ENCODE measurements around the gene COL4A4.
A peak's percentile ranks its signal among the peaks of the same experiment; 100 is the strongest.

COL4A4 gene

DNA sequence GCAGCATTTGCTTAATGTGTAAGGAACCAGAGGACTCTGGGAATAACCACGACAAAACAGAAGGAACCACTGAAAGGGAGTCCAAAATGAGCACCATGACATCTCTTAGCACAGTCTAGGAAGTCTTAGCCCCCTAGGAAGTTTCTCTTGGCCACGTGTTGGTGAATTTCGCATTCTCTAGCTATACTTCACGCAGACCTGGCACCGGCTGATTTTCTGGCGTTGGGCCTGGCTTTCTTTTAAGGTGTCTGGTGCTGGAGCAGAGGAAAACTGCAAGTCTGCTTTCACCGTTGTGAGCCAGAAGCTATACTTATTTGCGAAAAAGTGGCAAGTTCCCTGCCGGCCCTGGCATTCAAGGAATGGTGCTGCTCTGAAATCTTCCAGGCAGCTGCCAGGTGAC, 156.9 kb downstream of the COL4A4 start:
- no peaks in the 10 kb centered on the region for H3K27me3 Mint-ChIP-seq
- no peak for DNase-seq
- no peaks in the 10 kb centered on the region for H3K9me3 Mint-ChIP-seq
- H3K4me1 Mint-ChIP-seq (ENCODE audit: low read depth), result no peaks in the 10 kb centered on the region
- H3K4me3 Mint-ChIP-seq, result no peak overlapping the region
- no peaks in the 10 kb centered on the region for H3K36me3 Mint-ChIP-seq (ENCODE audit: low read depth)
- H3K27ac Mint-ChIP-seq, result no peak overlapping the region

DNA sequence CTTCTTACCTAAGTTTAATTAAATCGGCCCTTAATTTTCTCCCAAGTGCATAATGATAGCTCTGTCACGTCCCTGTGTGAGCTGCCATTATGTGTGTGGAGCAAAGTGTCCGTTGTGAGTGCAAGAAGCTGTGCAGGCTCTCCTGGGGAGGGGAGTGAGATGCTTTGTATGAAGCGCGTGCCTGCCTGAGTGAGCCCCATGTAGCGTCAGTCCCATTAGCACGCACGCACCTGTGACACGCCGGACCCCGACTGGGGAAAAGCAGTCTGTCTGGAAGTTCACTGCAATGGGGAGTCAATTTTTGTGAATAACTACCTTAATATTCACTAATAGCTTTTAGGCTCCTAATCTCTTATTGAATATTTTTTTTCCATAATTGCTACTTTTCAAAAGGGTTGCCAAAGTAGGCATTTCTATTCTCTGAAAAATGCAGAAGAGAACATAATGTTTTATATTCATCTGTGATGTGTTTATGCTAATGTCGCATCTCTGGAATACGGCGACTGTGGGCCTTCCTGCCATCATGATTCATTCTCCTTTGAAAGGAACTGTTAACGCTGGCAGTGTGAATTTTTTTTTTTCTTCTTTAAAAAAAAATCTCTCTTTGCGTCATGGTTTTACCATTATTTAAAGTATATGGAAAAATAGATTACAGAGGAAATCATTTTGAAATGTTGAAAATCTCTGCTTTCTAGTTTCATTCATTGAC, 157.7 kb downstream of the COL4A4 start:
- Mint-ChIP-seq H3K4me3 (no peak overlapping the region), H3K36me3 (ENCODE audit: low read depth) (peaks cover 3% of the 10 kb centered on the region), H3K27ac (no peak overlapping the region), H3K27me3 (no peaks in the 10 kb centered on the region), H3K9me3 (no peaks in the 10 kb centered on the region), H3K4me1 (ENCODE audit: low read depth) (no peaks in the 10 kb centered on the region)
- no peak for DNase-seq

DNA sequence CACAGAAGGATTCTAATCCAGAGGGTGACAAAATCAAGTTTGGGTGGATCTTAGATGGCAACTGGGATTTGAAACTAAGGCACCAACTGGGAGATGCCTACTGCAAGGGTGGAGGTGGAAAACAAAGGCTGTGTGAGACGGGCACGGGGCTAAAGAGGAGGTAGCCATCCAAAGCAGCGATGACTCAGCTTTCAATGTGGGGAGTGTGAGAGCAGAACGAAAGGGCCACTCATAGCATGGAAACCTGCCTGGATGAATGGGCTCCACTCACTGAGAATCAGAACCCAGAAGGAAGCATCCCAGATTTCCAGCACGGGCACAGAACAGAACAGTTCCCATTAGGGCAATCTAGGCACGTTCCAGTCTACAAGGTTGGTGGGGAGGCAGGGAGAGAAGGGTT, 159.5 kb downstream of the COL4A4 start:
- Mint-ChIP-seq H3K4me3 (no peak overlapping the region), H3K9me3 (no peaks in the 10 kb centered on the region), H3K4me1 (ENCODE audit: low read depth) (no peaks in the 10 kb centered on the region), H3K36me3 (ENCODE audit: low read depth) (peaks cover 19% of the 10 kb centered on the region), H3K27me3 (no peaks in the 10 kb centered on the region), H3K27ac (no peak overlapping the region)
- no peak for DNase-seq

DNA sequence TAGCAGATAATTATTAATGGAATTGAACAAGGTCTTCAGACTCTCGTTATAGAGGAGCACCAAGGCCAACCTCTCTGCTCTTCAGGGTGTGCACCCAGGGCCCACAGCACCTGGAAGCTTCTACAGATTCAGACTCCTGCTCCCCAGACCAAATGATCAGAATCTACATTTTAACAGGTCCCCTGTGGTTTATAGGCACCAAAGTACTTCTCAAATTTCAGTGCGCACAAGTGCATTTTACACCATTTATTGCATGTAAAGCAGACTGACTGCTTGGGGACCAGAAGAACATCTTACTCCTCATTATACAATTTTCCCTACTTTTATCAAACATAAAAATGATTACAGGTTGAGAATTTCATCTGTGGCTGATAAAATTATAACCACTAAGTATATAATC, 163.9 kb downstream of the COL4A4 start:
- H3K4me1 Mint-ChIP-seq (ENCODE audit: low read depth), result peaks cover 12% of the 10 kb centered on the region
- H3K9me3 Mint-ChIP-seq, result peaks cover 7% of the 10 kb centered on the region
- H3K27ac Mint-ChIP-seq, result no peak overlapping the region
- no peak overlapping the region for H3K4me3 Mint-ChIP-seq
- peaks cover 56% of the 10 kb centered on the region for H3K36me3 Mint-ChIP-seq (ENCODE audit: low read depth)
- no peaks in the 10 kb centered on the region for H3K27me3 Mint-ChIP-seq
- no peak for DNase-seq

DNA sequence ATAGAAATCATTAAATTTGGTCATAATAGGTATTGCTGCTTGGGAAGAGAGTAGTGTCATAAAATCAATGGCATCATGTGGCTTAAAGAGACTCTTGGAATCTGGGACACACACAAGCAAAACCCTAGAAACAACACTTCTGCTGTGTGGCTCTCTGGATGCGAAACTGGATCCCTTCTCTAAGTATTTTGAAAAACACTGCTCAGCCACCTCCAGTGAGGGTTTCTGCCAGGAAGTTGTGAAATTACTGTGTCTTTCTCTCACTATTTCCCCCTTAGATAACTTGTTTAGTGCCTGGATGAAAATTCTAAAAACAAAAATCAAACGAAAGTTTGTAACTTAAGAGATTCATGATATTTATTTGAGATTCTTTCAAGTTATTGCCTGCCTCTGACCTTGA, 164.3 kb downstream of the COL4A4 start:
- peaks cover 7% of the 10 kb centered on the region for H3K9me3 Mint-ChIP-seq
- no peak for DNase-seq
- H3K27ac Mint-ChIP-seq, result no peak overlapping the region
- H3K4me3 Mint-ChIP-seq, result no peak overlapping the region
- H3K4me1 Mint-ChIP-seq (ENCODE audit: low read depth), result peaks cover 17% of the 10 kb centered on the region
- H3K36me3 Mint-ChIP-seq (ENCODE audit: low read depth), result peaks cover 60% of the 10 kb centered on the region
- H3K27me3 Mint-ChIP-seq, result no peaks in the 10 kb centered on the region

DNA sequence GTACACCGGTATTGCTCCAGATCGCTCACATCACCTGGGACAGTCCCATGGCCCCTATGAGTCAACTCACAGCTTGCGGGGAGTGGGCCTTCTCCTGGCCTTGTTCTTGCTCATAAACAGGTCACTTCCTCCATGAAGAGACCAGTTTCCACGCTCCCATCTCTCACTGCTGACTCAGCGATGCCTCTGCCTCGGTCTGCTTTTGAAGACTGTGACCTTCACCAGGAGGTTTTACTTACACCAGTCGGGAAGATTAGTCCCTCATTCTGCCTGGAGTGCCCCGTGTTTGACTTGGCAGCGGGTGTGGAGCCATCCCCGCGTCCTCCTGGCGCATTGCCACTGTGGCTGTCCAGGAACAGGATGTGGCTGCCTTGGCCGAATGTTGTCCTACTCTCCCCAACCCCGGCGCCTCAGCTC, 168.4 kb downstream of the COL4A4 start:
- Mint-ChIP-seq H3K27me3 (no peaks in the 10 kb centered on the region), H3K36me3 (ENCODE audit: low read depth) (peaks cover 80% of the 10 kb centered on the region), H3K27ac (peak overlapping the region; percentile 78), H3K9me3 (peaks cover 7% of the 10 kb centered on the region), H3K4me3 (no peak overlapping the region), H3K4me1 (ENCODE audit: low read depth) (peaks cover 22% of the 10 kb centered on the region)
- peak; percentile 38 for DNase-seq

DNA sequence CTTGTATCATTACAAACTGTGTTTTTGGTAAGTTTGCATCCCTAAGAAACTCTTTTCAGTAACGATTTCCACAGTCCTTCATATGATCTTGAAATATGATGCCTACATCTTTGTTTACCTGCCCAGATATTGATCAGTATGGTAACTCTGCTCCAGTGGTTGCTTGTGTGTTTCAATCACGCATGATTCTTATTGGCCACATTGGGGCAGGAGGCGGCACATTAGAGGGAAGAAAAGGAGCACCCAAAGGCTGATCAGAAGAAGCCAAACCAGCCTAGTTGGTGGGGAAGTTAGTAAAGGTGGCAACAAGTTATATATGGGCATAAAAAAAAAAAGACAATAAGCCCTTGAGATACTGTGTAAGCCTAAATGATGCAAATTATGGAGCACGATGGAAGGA, 169.2 kb downstream of the COL4A4 start:
- DNase-seq, result no peak
- Mint-ChIP-seq H3K4me1 (ENCODE audit: low read depth) (peaks cover 22% of the 10 kb centered on the region), H3K27me3 (no peaks in the 10 kb centered on the region), H3K36me3 (ENCODE audit: low read depth) (peaks cover 76% of the 10 kb centered on the region), H3K27ac (peak overlapping the region; percentile 78), H3K4me3 (no peak overlapping the region), H3K9me3 (peaks cover 7% of the 10 kb centered on the region)

DNA sequence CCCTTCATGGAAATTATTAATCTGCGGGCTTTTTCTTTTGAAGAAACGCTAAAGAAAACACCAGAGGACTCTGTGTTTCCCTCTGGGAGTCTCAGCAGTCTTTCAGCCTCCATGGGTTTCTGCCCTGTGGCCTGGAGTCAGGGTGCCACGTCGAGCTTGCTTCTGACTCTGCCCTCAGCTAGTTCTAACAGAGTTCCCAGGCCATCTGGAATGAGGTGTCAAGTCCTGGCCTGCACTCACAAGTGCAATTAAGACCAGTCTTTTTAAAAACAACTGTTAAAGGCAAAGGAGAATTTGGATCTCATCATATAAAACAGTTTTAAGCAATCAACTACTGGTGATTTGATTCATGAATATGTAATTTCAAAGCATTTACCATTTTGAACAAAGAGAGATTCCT, 170.8 kb downstream of the COL4A4 start:
- peaks cover 68% of the 10 kb centered on the region for H3K36me3 Mint-ChIP-seq (ENCODE audit: low read depth)
- H3K27me3 Mint-ChIP-seq, result no peaks in the 10 kb centered on the region
- H3K4me1 Mint-ChIP-seq (ENCODE audit: low read depth), result peaks cover 22% of the 10 kb centered on the region
- no peaks in the 10 kb centered on the region for H3K9me3 Mint-ChIP-seq
- no peak overlapping the region for H3K4me3 Mint-ChIP-seq
- DNase-seq, result no peak
- no peak overlapping the region for H3K27ac Mint-ChIP-seq

DNA sequence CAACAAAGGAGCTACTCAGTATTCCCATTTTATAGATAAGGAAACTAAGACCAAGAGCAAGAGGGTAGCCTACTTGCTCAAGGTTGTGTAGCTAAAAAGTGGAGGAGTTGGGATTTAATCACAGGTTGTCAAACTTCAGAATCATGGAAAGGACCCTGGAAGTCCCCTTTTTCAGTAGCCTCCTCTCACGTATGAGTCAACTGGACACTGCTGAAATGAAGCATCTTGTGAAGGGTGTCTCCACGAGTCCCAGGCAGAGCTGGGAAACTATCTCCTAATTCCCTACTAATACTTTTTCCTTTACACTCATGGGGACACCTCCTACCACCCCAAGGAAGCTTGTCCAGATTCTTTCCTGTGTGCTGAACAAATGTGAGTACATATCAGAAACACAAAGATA, 172.3 kb downstream of the COL4A4 start:
- H3K27me3 Mint-ChIP-seq, result no peaks in the 10 kb centered on the region
- H3K4me3 Mint-ChIP-seq, result no peak overlapping the region
- peaks cover 62% of the 10 kb centered on the region for H3K36me3 Mint-ChIP-seq (ENCODE audit: low read depth)
- no peak overlapping the region for H3K27ac Mint-ChIP-seq
- peaks cover 22% of the 10 kb centered on the region for H3K4me1 Mint-ChIP-seq (ENCODE audit: low read depth)
- no peaks in the 10 kb centered on the region for H3K9me3 Mint-ChIP-seq
- DNase-seq, result no peak

DNA sequence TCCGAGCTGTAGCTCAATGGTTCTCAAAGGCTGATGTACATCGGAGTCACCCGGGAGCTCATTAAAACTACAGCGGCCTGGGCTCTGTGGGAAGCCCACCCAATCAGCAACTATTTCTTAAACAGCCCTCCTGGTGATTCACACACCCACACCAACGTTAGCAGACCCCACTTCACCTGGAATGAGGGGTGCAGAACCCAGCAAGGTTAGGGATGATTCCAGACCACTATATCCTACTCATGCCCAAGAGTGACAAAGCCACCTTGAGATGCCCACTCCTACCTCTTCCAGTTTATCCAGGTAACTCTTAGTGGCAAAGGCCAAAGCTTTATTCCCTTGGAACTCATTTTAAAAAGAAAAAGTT, 178.4 kb downstream of the COL4A4 start:
- Mint-ChIP-seq H3K4me3 (no peak overlapping the region), H3K36me3 (ENCODE audit: low read depth) (peaks cover 20% of the 10 kb centered on the region), H3K27ac (no peak overlapping the region), H3K4me1 (ENCODE audit: low read depth) (peaks cover 19% of the 10 kb centered on the region), H3K9me3 (no peaks in the 10 kb centered on the region), H3K27me3 (no peaks in the 10 kb centered on the region)
- no peak for DNase-seq

DNA sequence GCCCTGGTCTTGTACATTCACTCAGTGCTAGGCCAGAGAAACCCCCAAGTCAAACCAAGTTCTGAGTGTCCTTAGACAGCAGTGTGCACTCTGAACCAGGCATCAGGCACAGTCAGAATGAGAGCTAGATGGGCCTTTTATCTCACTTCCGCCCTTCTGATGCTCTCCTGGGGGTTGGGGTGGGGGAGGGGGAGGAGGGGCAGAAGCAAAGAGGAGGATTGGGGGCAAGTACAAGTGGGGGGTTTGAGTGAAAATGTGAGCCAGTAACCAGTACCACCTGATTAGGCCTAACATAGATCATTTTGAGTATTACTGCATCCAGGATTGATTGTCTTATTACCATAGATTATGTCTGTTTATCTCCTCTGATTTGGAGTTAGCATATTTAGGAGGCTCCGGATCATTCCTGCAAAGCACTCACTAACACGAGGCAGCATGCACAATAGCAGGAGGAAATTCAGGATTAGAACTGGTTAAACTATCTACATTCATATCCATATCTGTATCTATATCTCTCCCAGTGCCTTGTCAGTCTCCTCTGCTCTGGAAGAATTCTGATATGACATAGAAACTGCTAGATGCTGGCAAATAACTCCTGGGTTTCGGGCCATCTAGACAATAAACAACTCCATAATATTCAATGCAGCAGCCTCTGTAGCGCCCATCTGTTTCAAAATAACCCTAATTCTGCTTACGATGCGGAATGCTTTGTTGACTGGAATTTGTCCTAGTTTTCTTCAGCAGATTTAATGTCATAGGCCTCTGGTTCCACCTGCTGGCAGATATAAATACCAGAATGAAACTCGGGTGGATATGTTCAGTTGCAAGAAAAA, 179.0 kb downstream of the COL4A4 start:
- H3K27me3 Mint-ChIP-seq, result no peaks in the 10 kb centered on the region
- peak overlapping the region; percentile 72 for H3K27ac Mint-ChIP-seq
- H3K36me3 Mint-ChIP-seq (ENCODE audit: low read depth), result peaks cover 16% of the 10 kb centered on the region
- no peak for DNase-seq
- no peak overlapping the region for H3K4me3 Mint-ChIP-seq
- H3K4me1 Mint-ChIP-seq (ENCODE audit: low read depth), result peaks cover 19% of the 10 kb centered on the region
- H3K9me3 Mint-ChIP-seq, result no peaks in the 10 kb centered on the region

DNA sequence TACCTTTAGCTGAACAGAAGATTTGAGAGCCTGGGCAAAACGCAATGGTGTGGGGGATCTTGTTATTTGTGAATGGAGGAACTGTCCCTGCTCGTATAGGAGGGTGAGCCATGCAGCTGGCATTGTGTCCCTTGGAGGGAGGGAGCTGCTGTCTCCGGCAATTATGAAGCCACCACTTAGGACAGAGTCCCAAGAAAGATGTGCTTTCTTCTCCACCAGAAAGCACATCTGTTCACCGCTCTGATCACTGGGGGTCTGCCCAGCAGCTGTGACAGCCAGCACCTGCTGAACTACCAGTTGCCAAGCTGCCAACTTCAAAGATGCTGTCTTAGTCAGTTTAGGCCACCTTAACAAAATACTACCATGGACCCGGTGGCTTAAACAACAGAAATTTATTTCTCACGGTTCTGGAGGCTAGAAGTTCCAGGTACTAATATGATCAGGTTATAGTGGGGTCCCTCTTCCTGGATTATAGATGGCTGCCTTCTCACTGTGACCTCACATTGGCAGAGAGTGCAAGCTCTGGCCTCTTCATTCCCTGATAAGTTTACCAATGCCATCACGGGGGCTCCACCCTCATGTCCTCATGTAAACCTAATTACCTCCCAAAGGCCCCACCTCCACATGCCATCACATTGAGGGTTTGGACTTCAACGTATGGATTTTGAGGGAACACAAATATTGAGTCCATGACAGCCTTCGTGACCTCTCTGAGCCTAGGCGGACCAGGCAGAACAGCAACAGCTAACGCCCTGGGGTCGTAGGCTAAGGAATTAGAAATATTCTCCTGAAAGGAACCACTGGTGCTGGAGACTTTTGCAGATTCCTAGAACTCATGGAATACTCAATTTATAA, 179.9 kb downstream of the COL4A4 start:
- DNase-seq, result no peak
- H3K27ac Mint-ChIP-seq, result peak overlapping the region; percentile 72
- peaks cover 12% of the 10 kb centered on the region for H3K36me3 Mint-ChIP-seq (ENCODE audit: low read depth)
- no peaks in the 10 kb centered on the region for H3K27me3 Mint-ChIP-seq
- no peaks in the 10 kb centered on the region for H3K9me3 Mint-ChIP-seq
- no peak overlapping the region for H3K4me3 Mint-ChIP-seq
- peaks cover 19% of the 10 kb centered on the region for H3K4me1 Mint-ChIP-seq (ENCODE audit: low read depth)

DNA sequence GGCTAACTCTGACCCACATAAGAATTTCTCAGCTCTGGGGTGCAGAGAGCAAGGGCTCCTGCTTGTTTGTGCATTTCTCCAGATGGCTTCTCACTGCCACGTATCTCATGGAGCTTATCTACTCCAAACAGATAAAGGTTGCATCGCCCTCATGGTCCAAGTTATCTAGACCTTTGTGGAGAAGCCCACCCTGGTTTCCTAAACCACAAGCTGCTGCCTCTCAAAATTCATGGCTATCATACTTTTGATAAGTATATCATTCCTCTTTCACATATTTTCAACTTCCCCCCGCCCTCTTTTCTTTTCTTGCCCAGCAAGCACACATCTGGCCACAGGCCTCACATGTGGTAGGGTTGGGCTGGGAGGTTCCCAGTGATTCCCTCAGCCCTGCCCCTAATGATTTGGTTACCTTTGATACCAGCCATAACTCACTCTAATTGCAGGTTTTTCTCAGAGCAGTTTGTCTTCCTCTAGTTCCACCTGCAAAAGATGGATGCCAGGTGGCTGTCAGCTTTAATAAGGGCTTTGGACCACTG, 182.1 kb downstream of the COL4A4 start:
- Mint-ChIP-seq H3K4me3 (no peak overlapping the region), H3K9me3 (no peaks in the 10 kb centered on the region), H3K27me3 (no peaks in the 10 kb centered on the region), H3K27ac (no peak overlapping the region), H3K4me1 (ENCODE audit: low read depth) (peaks cover 29% of the 10 kb centered on the region), H3K36me3 (ENCODE audit: low read depth) (peaks cover 17% of the 10 kb centered on the region)
- no peak for DNase-seq

DNA sequence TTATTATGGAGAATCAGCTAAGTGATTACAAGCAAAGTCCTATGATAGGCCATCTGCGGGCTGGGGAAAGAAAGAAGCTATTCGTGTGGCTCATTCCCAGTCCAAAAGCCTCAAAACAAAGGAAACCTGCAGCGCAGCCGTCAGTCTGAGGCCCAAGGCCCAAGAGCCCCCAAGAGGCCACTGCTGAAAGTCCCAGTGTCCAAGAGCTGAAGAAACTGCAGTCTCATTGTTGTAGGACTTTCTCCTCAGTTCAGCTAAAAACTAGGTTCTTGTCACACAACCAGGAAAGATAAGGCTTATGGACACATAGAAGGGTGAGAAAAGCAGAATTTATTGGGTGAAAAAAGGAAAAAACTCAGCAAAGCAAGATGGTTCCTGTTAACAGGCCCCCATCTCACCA, 185.0 kb downstream of the COL4A4 start:
- Mint-ChIP-seq H3K27ac (no peak overlapping the region), H3K36me3 (ENCODE audit: low read depth) (peaks cover 20% of the 10 kb centered on the region), H3K27me3 (no peaks in the 10 kb centered on the region), H3K4me3 (no peak overlapping the region), H3K4me1 (ENCODE audit: low read depth) (peaks cover 16% of the 10 kb centered on the region), H3K9me3 (no peaks in the 10 kb centered on the region)
- no peak for DNase-seq

Measured in activated T-cell treated with anti-CD3 and anti-CD28 coated beads, Interleukin-2, amount 50 U/mL, for 24 hours (primary cell).